ENCODE results near the gene PSMD2. TPM values are rescaled to one million over a fixed set of nuclear protein-coding genes. Genes with fewer than 3 reads are reported as not detected.

PSMD2 gene
- total and polyA plus RNA-seq, 4 donors, result 78.7 to 222 (median 166) TPM

DNA sequence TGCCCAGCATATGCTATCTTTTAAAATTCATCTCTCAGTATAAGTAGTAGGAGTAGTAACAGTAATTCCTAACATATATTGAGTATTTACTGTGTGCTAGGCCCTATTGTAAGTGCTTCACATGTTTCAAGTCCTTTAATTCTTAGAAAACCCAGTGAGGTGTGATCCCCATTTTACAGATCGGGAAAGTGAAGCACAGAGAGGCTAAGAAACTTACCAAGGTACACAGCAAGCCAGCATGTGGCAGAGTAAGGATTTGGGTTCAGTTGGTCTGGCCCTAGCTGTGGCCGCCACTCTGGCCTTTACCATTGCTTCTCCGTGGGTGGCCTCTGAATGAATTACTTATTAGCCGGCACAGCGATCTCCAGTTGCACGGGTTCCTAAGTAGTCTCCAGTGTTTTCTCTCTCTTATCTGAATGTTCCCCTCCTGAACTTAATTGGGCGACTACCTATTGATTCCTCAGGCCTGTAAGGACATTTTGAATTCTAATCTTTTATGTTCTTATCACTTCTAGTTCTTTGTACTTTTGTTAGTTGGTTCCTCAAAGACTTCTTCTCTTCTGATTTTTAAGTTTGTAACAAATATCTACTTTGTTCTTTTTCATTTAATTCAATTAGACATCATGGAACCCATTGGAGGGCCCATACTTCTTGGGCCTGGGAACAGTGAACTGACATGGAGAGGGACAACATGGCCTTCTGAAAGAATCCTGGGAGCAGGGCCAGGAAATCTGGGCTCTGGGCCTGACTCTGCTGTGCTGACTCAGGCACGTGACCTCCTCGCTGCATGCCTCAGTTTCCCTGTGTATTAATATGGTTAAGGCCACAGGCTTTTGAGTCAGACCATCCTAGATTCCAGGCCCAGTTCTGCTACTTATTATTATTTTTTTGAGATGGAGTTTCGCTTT lies 50.8 kb downstream of the PSMD2 start:
- no peaks in the 10 kb centered on the region for H3K9me3 ChIP-seq (ENCODE audit: control insufficient read depth in 4 of 4, insufficient read depth in 3 of 4, low read length in 3 of 4)
- TF ChIP-seq, protein P1, sequence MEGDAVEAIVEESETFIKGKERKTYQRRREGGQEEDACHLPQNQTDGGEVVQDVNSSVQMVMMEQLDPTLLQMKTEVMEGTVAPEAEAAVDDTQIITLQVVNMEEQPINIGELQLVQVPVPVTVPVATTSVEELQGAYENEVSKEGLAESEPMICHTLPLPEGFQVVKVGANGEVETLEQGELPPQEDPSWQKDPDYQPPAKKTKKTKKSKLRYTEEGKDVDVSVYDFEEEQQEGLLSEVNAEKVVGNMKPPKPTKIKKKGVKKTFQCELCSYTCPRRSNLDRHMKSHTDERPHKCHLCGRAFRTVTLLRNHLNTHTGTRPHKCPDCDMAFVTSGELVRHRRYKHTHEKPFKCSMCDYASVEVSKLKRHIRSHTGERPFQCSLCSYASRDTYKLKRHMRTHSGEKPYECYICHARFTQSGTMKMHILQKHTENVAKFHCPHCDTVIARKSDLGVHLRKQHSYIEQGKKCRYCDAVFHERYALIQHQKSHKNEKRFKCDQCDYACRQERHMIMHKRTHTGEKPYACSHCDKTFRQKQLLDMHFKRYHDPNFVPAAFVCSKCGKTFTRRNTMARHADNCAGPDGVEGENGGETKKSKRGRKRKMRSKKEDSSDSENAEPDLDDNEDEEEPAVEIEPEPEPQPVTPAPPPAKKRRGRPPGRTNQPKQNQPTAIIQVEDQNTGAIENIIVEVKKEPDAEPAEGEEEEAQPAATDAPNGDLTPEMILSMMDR (IDR thresholded peaks at IDR 0.05; ENCODE audit: control extremely low read depth, extremely low read depth), result no peak
- no peaks in the 10 kb centered on the region for H3K27me3 ChIP-seq (ENCODE audit: control insufficient read depth in 3 of 3, insufficient read depth in 3 of 3, low read length in 2 of 3)
- no peak for ATAC-seq (ENCODE audit: insufficient read depth, low FRiP score)
- H3K27ac ChIP-seq (ENCODE audit: low read depth in 1 of 2, low read length in 1 of 2), result no peak overlapping the region
- WGBS, 2 donors, result 91 to 93% methylated on average over 10 of the region's 10 CpGs
- H3K4me3 ChIP-seq, result no peak overlapping the region
- peaks cover 0 to 14% (median under 1%) of the 10 kb centered on the region in 4 donors for H3K36me3 ChIP-seq (ENCODE audit: control insufficient read depth in 4 of 4, insufficient read depth in 4 of 4, low read length in 4 of 4)
- H3K9ac ChIP-seq (ENCODE audit: insufficient read depth in 1 of 2, low read length in 2 of 2), result no peak overlapping the region
- peaks cover 0 to 38% (median 6%) of the 10 kb centered on the region in 5 donors for H3K4me1 ChIP-seq (ENCODE audit: control insufficient read depth in 5 of 5, insufficient read depth in 5 of 5, low read length in 5 of 5)
- DNase-seq, result no peak

DNA sequence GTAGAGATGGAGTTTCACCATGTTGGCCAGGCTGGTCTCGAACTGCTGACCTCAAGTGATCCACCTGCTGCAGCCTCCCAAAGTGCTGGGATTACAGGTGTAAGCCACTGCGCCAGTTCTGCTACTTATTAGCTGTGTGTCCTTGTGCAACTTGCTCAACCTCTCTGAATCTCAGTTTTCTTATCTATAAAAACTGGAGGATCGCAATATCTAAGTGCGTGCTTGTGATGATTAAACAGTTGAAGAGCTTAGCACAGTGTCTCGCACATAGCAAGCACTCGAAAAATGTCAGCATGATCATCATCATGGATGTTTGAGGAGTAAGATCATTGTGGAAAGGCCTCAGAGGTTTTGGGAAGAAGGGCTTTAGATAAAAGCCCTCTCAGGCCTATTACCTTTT lies 51.6 kb downstream of the PSMD2 start:
- DNase-seq (no peak), ATAC-seq (ENCODE audit: insufficient read depth, low FRiP score) (no peak)
- 89 to 90% methylated on average over 6 of the region's 6 CpGs for WGBS, 2 donors
- no peaks in the 10 kb centered on the region for H3K27me3 ChIP-seq (ENCODE audit: control insufficient read depth in 3 of 3, insufficient read depth in 3 of 3, low read length in 2 of 3)
- no peak overlapping the region for H3K4me3 ChIP-seq
- no peak overlapping the region for H3K27ac ChIP-seq (ENCODE audit: low read depth in 1 of 2, low read length in 1 of 2)
- H3K9ac ChIP-seq (ENCODE audit: insufficient read depth in 1 of 2, low read length in 2 of 2), result no peak overlapping the region
- TF ChIP-seq, protein P1 (IDR thresholded peaks at IDR 0.05; ENCODE audit: control extremely low read depth, extremely low read depth), result no peak
- H3K9me3 ChIP-seq (ENCODE audit: control insufficient read depth in 4 of 4, insufficient read depth in 3 of 4, low read length in 3 of 4), result no peaks in the 10 kb centered on the region
- peaks cover 0 to 14% (median 2%) of the 10 kb centered on the region in 4 donors for H3K36me3 ChIP-seq (ENCODE audit: control insufficient read depth in 4 of 4, insufficient read depth in 4 of 4, low read length in 4 of 4)
- H3K4me1 ChIP-seq (ENCODE audit: control insufficient read depth in 5 of 5, insufficient read depth in 5 of 5, low read length in 5 of 5), result peaks cover 0 to 32% (median 4%) of the 10 kb centered on the region in 5 donors

DNA sequence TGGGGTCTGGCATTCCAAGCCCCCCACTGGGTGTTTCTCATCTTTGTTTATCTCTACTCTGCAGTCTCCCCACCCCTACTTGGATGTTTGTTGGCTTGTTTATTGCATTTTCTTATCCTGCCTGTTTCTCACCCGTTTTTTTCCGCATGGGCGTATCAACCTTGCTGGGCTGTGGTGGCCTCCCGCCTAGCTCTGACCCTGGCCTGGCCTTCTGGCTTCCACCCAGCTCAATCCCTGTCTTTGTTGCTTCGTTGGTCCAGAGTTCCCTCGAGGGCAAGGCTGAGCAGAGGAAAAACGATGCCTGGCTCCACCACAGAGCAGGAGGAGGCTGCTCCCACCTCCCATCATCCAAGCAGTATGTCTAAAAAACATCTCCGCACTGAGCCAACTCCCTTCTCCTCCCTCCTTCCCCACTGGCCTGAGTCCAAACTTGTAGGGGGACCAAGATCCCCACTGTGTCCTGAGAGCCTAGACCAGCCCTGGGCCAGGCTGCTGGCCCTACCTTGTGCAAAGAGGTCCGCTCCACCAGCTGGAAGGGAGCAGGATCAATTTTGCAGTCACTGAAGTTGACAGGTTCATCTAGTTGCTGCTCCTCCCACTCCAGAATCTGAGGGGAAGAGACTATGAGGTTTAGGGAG lies 52.6 kb downstream of the PSMD2 start:
- H3K4me3 ChIP-seq, result no peak overlapping the region
- TF ChIP-seq, protein P1 (IDR thresholded peaks at IDR 0.05; ENCODE audit: control extremely low read depth, extremely low read depth), result no peak
- no peaks in the 10 kb centered on the region for H3K9me3 ChIP-seq (ENCODE audit: control insufficient read depth in 4 of 4, insufficient read depth in 3 of 4, low read length in 3 of 4)
- H3K27ac ChIP-seq (ENCODE audit: low read depth in 1 of 2, low read length in 1 of 2), result no peak overlapping the region
- H3K4me1 ChIP-seq (ENCODE audit: control insufficient read depth in 5 of 5, insufficient read depth in 5 of 5, low read length in 5 of 5), result peaks cover 0 to 29% (median 2%) of the 10 kb centered on the region in 5 donors
- H3K36me3 ChIP-seq (ENCODE audit: control insufficient read depth in 4 of 4, insufficient read depth in 4 of 4, low read length in 4 of 4), result peaks cover 0 to 12% (median 2%) of the 10 kb centered on the region in 4 donors
- H3K9ac ChIP-seq (ENCODE audit: insufficient read depth in 1 of 2, low read length in 2 of 2), result no peak overlapping the region
- ATAC-seq (ENCODE audit: insufficient read depth, low FRiP score) (no peak), DNase-seq (no peak)
- no peaks in the 10 kb centered on the region for H3K27me3 ChIP-seq (ENCODE audit: control insufficient read depth in 3 of 3, insufficient read depth in 3 of 3, low read length in 2 of 3)
- 63 to 81% methylated on average over 9 of the region's 9 CpGs for WGBS, 2 donors
